Breast epithelium (tissue), 3 donors: Measurements from ENCODE around the gene ERCC6L.
"Not testable (repeated sequence)": the region's sequence is repeated elsewhere in the genome, so short reads cannot be mapped to it uniquely, and the experiment has no call there.

Experiments
- CTCF ChIP-seq, 3 donors: fragments of 450-650 bp; IDR thresholded peaks; one replicate each; pipeline ENCODE4 v1.5.1; 2016 to 2017; ENCODE audit warnings: antibody characterized with exemption in 3 of 3, mild to moderate bottlenecking in 3 of 3, moderate library complexity in 3 of 3
- POLR2A ChIP-seq: fragments of 450-650 bp; IDR thresholded peaks from one replicate; pipeline ENCODE4 v1.6.1; 2016; ENCODE audit warnings: antibody characterized with exemption, mild to moderate bottlenecking, moderate library complexity
- POLR2AphosphoS5 ChIP-seq, 3 donors: sonication (generic); formaldehyde crosslinking; IDR thresholded peaks; one replicate each; pipeline ENCODE4 v1.6.1; 2017; ENCODE audit warnings: antibody characterized with exemption in 3 of 3

GRCh38 chrX:72176289-72176688 is 62.5 kb downstream of the ERCC6L start:
- not testable (repeated sequence) for TF ChIP-seq CTCF (IDR thresholded peaks at IDR 0.05); POLR2A; POLR2AphosphoS5 (IDR thresholded peaks at IDR 0.05)
